ENCODE data around the gene SERPINC1. TPM values are rescaled to one million over a fixed set of nuclear protein-coding genes. Genes with fewer than 3 reads are reported as not detected.

The SERPINC1 gene
- total and polyA plus RNA-seq, 2 of the 8 experiments (the other 6 are each of a cell fraction or from before 2014, with no cell fraction given) = 0.08 TPM; not detected in 1

GRCh38 chr1:173867753-173868265 is 49.3 kb downstream of the SERPINC1 start, which contains the start of gene GAS5 (continued):
- TF ChIP-seq SIX5 (IDR thresholded peaks at IDR 0.05; ENCODE audit: low read depth, low read length) (no peak), ATF2 (IDR thresholded peaks at IDR 0.05; ENCODE audit: low read length) (peak; percentile 92), JUN (IDR thresholded peaks at IDR 0.05; ENCODE audit: low read depth, low read length) (peak; percentile 80), TAF1 (IDR thresholded peaks at IDR 0.05; ENCODE audit: low read depth, low read length) (peak; percentile 99), SP4 (IDR thresholded peaks at IDR 0.05; ENCODE audit: low read length) (peak; percentile 83), ZNF274 (IDR thresholded peaks at IDR 0.05; ENCODE audit: borderline replicate concordance, extremely low read depth, low read length) (no peak), YY1 (IDR thresholded peaks at IDR 0.05; ENCODE audit: low read depth, low read length) (peak; percentile 45; the same call in 1 of the 2 replicates), CHD7 (IDR thresholded peaks at IDR 0.05; ENCODE audit: insufficient replicate concordance, low read length) (no peak), CHD2 (IDR thresholded peaks at IDR 0.05; ENCODE audit: low read length) (no peak), SP2 (IDR thresholded peaks at IDR 0.05; ENCODE audit: low read length) (no peak), KDM5A (IDR thresholded peaks at IDR 0.05; ENCODE audit: low read length) (no peak)

All from H1 (cell line).